ENCODE data around the gene QARS1. TPM values are rescaled to one million over a fixed set of nuclear protein-coding genes. Genes with fewer than 3 reads are reported as not detected.

QARS1 gene
- total and polyA plus RNA-seq, 10 donors: 174 to 329 (median 221) TPM

DNA sequence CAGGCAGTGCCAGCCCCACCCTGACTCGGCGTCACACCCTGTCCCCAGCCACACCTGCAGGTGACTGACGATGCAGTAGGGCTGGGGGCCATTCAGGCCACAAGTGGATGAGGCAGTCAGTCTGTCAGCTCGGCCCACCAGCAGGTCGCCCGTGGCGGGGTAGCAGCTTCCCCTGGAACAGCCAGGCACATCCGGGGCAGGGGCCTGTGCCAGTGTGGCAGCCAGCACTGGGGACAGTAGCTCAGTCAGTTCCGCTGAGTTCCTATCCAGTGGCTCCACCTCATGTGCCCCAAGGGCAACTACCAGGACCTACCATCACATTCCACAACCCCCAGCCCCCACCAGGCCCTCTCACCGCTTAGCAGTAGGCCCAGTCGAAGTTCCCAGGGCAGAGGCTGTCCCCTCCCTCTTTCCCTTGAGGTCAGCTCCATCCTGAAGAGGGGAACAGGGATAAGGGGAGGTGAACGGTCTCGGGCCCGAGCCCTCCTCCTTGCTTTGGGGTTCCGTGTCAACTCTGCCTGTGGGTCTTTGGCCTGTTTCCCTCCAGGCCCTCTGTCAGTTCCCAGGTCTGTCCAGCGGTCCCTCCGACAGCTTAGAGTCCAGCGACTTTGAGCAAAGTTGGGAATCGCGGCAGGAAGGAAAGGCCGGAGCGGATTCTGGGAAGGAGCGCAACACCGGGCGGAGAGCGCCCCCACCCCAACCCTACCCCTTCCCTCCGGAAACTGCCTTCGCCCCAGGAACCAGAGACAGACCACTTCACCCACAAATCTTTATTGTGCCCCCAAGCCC is 28.1 kb upstream of the QARS1 start, which contains the start of gene LAMB2:
Gene LAMB2, minus strand, starts transcription at position 614 of the 789 bp plus-strand sequence. Its CDS starts 183 bp downstream, at position 431.
- Histone ChIP-seq H3K36me3 (peaks cover 0 to 35% (median 3%) of the 10 kb centered on the region in 6 donors), H3K9me3 (no peaks in the 10 kb centered on the region), H3K27ac (peak within 1 kb of the TSS; percentile 66 to 91 (median 78)), H3K4me3 (peak within 1 kb of the TSS; percentile 38 to 75 (median 46)), H3K27me3 (replicated peaks in 1 of 7) (peaks cover 0 to 20% (median 0%) of the 10 kb centered on the region in 7 donors), H3K4me1 (peaks cover 4 to 50% (median 23%) of the 10 kb centered on the region in 6 donors)
- intact Hi-C loops (cut with DNase I; ENCODE audit: low total_unique reads): no loop called here
- peak; percentile 85 for DNase-seq
- 32 to 42% (median 35%) methylated on average over 17 to 28 of the region's 28 CpGs for WGBS, 5 donors
- TF ChIP-seq, protein P1, sequence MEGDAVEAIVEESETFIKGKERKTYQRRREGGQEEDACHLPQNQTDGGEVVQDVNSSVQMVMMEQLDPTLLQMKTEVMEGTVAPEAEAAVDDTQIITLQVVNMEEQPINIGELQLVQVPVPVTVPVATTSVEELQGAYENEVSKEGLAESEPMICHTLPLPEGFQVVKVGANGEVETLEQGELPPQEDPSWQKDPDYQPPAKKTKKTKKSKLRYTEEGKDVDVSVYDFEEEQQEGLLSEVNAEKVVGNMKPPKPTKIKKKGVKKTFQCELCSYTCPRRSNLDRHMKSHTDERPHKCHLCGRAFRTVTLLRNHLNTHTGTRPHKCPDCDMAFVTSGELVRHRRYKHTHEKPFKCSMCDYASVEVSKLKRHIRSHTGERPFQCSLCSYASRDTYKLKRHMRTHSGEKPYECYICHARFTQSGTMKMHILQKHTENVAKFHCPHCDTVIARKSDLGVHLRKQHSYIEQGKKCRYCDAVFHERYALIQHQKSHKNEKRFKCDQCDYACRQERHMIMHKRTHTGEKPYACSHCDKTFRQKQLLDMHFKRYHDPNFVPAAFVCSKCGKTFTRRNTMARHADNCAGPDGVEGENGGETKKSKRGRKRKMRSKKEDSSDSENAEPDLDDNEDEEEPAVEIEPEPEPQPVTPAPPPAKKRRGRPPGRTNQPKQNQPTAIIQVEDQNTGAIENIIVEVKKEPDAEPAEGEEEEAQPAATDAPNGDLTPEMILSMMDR (IDR thresholded peaks at IDR 0.05 in 8 of 11, conservative IDR thresholded peaks at IDR 0.05 in 3 of 11): peak in 1 of 11 experiments; percentile 10
- TF ChIP-seq POLR2AphosphoS5 (IDR thresholded peaks at IDR 0.05) (peak; percentile 56 to 79 (median 76)), POLR2A (IDR thresholded peaks at IDR 0.05) (no peak)

DNA sequence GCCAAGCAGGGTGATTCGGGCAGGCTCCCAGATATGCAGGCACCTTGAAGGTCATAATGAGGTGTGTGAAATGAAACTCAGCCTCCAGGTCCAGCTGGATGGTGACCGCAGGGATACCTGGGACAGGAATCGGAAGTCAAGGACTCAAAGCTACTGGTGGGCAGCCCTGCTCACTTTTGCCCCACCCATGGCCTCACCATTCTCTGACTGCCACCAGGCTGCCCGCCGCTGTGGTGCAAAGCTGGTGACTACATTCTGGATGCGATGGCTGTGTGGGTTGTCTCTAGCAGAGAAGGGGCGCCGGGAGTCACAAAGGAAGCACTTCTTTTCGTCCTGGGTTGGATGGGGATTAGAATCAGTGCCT is 27.5 kb upstream of the QARS1 start:
- Histone ChIP-seq H3K36me3 (peaks cover 0 to 40% (median 3%) of the 10 kb centered on the region in 6 donors), H3K4me1 (peaks cover 4 to 50% (median 23%) of the 10 kb centered on the region in 6 donors), H3K9me3 (no peaks in the 10 kb centered on the region), H3K27ac (peak overlapping the region; percentile 66 to 91 (median 78)), H3K27me3 (replicated peaks in 1 of 7) (peaks cover 0 to 18% (median 0%) of the 10 kb centered on the region in 7 donors), H3K4me3 (peak overlapping the region; percentile 38 to 75 (median 46))
- TF ChIP-seq POLR2AphosphoS5 (IDR thresholded peaks at IDR 0.05): no peak
- TF ChIP-seq, protein P1 (IDR thresholded peaks at IDR 0.05 in 8 of 11, conservative IDR thresholded peaks at IDR 0.05 in 3 of 11): no peak
- DNase-seq: no peak
- 56 to 75% (median 72%) methylated on average over 5 to 9 of the region's 9 CpGs for WGBS, 5 donors
- intact Hi-C loops (cut with DNase I; ENCODE audit: low total_unique reads): no loop called here

DNA sequence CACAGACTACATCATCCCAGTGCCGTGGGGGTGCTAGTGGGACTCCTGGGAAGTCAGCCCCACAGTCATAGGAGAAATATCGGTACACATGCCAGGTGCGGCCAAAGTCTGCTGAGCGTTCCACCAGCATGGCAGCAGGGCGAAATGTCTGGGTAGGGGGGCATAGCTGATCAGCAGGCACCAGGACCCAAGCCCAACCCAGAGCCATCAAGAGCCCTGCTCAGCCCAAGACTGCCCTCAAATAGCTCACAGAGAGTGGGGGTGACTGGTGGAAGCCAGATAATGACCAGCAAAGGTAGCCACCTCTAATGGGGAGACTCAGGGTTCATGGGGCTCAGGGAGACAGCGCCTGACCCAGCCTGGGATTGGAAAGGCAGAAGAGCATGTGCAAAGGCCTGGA is 27.0 kb upstream of the QARS1 start:
- intact Hi-C loops (cut with DNase I; ENCODE audit: low total_unique reads): no loop called here
- Histone ChIP-seq H3K9me3 (no peaks in the 10 kb centered on the region), H3K27ac (peak overlapping the region in 7 of 8 donors; percentile 13 to 91 (median 77)), H3K4me1 (peaks cover 4 to 50% (median 23%) of the 10 kb centered on the region in 6 donors), H3K36me3 (peaks cover 0 to 45% (median 3%) of the 10 kb centered on the region in 6 donors), H3K27me3 (replicated peaks in 1 of 7) (peaks cover 0 to 18% (median 0%) of the 10 kb centered on the region in 7 donors), H3K4me3 (peak overlapping the region in 7 of 8 donors; percentile 39 to 75 (median 47))
- 91 to 98% (median 92%) methylated on average over 1 to 6 of the region's 6 CpGs for WGBS, 5 donors
- TF ChIP-seq, protein P1 (IDR thresholded peaks at IDR 0.05 in 8 of 11, conservative IDR thresholded peaks at IDR 0.05 in 3 of 11): no peak
- no peak for TF ChIP-seq POLR2A (IDR thresholded peaks at IDR 0.05)
- no peak for TF ChIP-seq POLR2AphosphoS5 (IDR thresholded peaks at IDR 0.05)
- DNase-seq: no peak

DNA sequence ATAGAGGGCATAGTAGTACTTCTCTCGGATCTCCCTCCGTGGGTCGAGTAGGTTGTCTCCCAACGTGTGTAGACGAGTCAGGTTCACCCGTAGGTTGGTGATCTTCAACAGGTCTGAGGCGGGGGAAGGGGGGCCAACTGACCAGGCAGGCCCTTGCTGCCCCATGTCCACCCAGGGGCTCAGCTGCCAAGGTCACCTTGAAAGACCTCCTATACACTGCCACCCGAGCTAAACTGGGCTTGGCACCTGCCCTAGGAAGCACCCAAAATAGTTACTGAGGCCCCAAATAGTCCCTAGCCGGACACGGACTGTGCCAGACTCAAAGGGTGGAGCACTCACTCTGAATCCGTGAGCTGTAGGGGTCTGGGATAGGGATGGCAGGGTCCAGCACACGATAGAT is 26.5 kb upstream of the QARS1 start:
- Histone ChIP-seq H3K4me3 (peak overlapping the region in 2 of 8 donors; percentile 47 to 75), H3K9me3 (no peaks in the 10 kb centered on the region), H3K27me3 (replicated peaks in 1 of 7) (peaks cover 0 to 18% (median 0%) of the 10 kb centered on the region in 7 donors), H3K4me1 (peaks cover 4 to 50% (median 23%) of the 10 kb centered on the region in 6 donors), H3K36me3 (peaks cover 0 to 51% (median 5%) of the 10 kb centered on the region in 6 donors), H3K27ac (peak overlapping the region in 3 of 8 donors; percentile 84 to 91 (median 88))
- 77 to 96% (median 86%) methylated on average over 11 to 12 of the region's 12 CpGs for WGBS, 5 donors
- intact Hi-C loops (cut with DNase I; ENCODE audit: low total_unique reads): no loop called here
- no peak for DNase-seq
- no peak for TF ChIP-seq POLR2AphosphoS5 (IDR thresholded peaks at IDR 0.05)
- TF ChIP-seq POLR2A (IDR thresholded peaks at IDR 0.05): no peak
- TF ChIP-seq, protein P1 (IDR thresholded peaks at IDR 0.05 in 8 of 11, conservative IDR thresholded peaks at IDR 0.05 in 3 of 11): no peak
